Middle frontal gyrus (tissue), 1 donor: ENCODE data around the gene DOC2B.
"Not testable (repeated sequence)": the region's sequence is repeated elsewhere in the genome, so short reads cannot be mapped to it uniquely, and the experiment has no call there.

ENCODE experiments used
- DNase-seq: peaks from one replicate; pipeline ENCODE4 v3.0.0-alpha.2; 2015; ENCODE audit warnings: low spot score; ENCODE audit errors: extremely low spot score

Gene DOC2B

GRCh38 chr17:192666-193425, 11.4 kb upstream of the DOC2B start:
- DNase-seq, result no peak

GRCh38 chr17:189444-189843, 8.0 kb upstream of the DOC2B start:
- DNase-seq, result no peak

GRCh38 chr17:187130-187529, 5.7 kb upstream of the DOC2B start:
- no peak for DNase-seq

DNA sequence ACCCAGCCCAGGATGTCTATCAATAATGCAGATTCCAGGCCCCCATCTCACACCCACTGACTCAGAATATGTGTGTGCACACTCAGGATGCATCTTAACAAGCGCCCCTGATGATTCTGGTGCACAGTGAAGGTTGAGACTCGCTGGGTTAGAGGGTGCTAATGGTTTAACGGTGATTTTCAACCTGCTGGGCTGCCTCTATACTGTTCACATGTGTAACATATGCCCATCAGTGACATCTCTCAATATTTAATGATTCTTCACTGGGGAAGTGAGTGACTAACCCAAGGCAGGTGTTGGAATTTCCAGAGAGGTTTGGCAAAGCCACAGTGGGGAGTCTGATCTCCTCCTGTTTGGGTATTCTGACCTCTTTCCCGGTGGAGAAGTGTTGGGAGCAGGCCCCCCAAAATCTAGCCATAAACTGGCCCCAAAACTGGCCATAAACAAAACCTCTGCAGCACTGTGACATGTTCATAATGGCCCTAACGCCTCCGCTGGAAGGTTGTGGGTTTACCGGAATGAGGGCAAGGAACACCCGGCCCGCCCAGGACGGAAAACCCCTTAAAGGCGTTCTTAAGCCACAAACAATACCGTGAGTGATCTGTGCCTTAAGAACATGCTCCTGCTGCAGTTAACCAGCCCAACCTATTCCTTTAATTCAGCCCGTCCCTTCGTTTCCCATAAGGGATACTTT, 4.1 kb upstream of the DOC2B start:
- DNase-seq, result no peak

GRCh38 chr17:183021-183420, 1.6 kb upstream of the DOC2B start:
- peak; percentile 12 for DNase-seq

GRCh38 chr17:182050-182751, 751 bp upstream of the DOC2B start:
- no peak for DNase-seq

DNA sequence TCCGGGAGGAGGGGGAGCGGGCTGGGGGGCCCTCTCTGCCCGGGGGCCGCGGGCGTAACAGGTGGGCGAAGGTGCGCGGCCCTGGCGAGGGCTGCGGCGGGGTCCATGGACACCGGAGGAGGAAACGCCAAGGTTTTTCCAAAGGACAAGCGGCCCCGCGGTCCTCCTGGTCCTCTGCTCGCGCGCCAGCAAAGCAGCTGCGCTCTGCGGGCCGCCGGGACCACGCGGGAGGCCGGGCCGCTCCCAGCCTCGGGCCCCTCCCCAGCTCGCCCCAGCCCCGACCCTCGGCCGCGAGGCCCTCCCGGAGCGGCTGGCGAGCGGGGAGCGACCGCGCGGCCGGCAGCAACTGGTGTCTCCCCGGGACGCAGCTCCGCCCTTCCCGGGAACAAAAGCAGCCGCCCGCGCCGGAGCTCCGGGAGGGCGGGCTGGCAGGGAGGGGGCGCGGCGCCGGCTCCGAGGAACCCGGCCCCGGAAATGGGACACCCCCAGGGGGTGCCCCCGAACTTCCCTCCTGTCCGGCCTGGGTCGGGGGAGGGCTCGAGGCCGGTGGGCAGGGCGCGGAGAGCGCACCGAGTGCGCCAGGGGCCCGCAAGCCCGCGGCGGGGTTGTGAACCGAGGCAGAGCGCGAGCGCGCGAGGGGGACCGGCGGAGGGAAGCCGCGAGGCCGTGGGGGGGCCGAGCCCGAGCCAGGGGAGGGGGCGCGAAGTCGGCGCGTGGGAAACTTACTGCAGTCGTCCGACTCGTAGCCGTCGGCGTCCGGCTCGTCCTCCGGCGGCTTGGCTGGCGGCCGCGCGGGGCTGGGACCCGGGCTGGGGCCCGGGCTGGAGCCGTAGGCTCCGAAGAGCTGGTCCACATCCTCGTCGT, 837 bp downstream of the DOC2B start:
- no peak for DNase-seq

- no peak for DNase-seq
These were observed 1.6 kb downstream of the DOC2B start for GRCh38 chr17:179781-180380.

DNA sequence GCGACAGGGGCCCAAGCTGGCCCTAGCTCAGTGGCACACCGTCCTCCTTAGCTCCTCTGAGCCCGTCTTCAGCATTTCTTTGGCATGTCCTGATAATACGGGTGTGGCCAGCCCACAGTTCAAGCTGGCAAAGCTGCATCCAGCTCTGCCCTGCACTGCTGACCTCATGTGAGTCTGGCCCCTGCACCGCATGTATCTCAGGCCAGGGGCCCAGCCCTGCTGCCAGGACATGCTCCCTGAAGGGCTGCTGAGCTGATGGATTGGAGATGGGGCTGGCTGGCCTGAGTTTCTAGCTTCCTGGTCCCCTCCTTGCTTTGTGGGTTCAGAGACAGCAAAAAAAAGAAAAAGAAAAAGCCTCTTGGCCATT, 2.4 kb downstream of the DOC2B start:
- DNase-seq, result no peak

GRCh38 chr17:178292-179065, 3.0 kb downstream of the DOC2B start:
- DNase-seq, result no peak

- DNase-seq, result no peak
These were observed 3.7 kb downstream of the DOC2B start for GRCh38 chr17:177762-178161.

DNA sequence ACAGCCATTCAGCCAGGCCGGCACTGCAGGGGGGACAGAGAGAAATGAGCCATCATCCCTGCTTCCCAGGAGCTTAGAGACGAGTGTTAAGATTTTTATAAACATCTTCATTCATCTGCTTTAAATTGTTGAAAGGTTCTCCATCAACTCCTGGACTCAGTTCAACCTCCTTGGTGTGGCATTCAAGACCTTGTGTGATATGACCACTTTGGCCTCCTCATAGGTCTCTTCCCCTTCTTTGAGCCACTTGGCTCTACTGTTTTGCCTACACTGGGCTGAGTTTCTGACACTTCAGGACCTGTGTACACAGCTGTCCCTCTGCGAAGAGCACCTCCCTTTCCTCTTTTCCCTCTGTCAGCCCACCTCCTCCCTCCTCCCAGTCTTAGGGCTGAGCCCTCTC, 4.3 kb downstream of the DOC2B start:
- no peak for DNase-seq

GRCh38 chr17:173166-173911, 8.1 kb downstream of the DOC2B start:
- DNase-seq, result no peak

- DNase-seq, result no peak
These were observed 9.0 kb downstream of the DOC2B start for GRCh38 chr17:172401-172800.

DNA sequence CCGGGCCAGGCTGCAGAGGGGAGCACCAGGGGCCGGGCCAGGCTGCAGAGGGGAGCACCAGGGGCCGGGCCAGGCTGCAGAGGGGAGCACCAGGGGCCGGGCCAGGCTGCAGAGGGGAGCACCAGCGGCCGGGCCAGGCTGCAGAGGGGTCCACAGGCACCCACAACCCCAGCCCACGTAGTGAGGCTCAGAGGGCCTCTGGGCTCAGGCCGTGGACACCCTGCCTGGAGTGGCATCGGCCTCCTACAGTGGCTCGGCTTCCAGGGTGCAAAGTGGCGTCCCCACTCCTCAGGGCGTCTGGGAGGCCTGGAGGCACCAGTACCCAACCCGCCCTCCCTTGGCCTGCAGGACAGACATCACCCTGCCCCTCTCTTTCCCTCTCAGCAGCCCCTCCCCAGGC, 9.6 kb downstream of the DOC2B start:
- no peak for DNase-seq

DNA sequence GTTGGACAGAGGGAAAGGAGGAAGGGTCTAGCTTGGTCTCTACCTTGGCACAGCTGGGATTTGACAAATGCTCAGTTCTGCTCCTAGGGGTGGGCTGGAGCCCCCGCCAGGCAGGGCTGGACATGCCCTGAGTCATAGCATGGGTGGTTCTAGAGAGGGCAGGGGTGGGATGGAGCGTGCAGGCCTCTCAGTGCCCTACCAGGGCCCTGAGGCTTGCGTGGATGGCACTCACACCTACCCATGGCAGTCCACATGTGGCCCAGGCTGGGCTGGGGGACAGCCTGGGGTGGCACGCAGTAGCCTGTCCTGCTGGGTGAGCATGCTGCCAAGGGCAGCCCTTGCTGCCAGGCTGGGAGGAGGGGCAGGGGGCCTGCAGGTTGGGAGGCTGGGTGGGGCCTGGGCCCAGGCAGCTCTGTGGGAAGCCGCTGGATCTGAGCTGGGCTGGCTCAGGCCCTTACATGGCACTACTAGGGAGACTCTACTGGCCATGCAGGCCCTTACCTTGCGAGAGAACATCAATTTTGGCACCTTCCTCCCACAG, 11.2 kb downstream of the DOC2B start:
- DNase-seq, result no peak

- DNase-seq, result not testable (repeated sequence)
These were observed 12.8 kb downstream of the DOC2B start for GRCh38 chr17:168614-169013.

DNA sequence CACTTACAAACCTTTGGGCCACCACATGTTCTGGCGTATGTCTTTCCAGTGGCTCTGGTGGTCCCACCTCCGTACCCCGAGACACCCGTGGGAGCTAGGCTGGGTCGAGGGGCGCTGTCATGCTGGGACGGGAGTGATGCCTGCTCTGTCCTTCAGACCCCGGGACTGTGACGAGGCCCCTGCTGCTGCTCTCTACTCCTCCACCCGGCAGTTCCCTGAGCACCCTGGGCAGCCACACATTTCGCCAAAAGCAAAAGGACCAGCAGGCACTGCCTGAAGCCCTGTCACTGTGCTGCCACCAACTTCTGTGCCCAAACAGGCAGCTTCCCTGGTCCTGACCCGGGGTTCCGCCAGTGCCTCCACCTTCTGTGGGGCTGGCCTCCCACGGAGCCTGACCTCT, 15.5 kb downstream of the DOC2B start:
- DNase-seq, result no peak
